ENCODE measurements around the gene FRMD3.

DNA sequence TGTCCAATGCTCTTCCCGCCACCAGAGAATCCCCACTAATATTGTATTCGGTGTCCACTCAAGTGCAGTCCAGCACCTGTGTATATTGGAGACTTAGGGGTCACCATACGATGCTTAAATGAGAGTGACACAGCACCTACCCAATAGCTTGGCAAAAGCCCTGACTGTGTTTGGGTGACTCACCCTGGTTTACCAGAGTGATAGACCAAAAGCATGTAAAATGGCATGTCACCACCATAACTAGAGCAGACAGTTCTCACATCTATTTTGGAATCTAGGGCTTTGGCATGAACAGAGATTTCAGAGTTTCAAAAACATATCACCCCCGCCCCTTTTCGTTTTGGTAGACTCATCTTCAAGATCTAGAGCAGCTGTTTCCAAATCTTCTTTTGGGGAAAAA lies 257.9 kb downstream of the FRMD3 start:
- TF ChIP-seq, protein P1, sequence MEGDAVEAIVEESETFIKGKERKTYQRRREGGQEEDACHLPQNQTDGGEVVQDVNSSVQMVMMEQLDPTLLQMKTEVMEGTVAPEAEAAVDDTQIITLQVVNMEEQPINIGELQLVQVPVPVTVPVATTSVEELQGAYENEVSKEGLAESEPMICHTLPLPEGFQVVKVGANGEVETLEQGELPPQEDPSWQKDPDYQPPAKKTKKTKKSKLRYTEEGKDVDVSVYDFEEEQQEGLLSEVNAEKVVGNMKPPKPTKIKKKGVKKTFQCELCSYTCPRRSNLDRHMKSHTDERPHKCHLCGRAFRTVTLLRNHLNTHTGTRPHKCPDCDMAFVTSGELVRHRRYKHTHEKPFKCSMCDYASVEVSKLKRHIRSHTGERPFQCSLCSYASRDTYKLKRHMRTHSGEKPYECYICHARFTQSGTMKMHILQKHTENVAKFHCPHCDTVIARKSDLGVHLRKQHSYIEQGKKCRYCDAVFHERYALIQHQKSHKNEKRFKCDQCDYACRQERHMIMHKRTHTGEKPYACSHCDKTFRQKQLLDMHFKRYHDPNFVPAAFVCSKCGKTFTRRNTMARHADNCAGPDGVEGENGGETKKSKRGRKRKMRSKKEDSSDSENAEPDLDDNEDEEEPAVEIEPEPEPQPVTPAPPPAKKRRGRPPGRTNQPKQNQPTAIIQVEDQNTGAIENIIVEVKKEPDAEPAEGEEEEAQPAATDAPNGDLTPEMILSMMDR (IDR thresholded peaks at IDR 0.05), result no peak
- no peak for TF ChIP-seq POLR2A (IDR thresholded peaks at IDR 0.05)
